Cardiac fibroblast (primary cell): Measurements from ENCODE around the gene PEAK3.

Experiments used
- DNase-seq, 2 donors: peaks; one replicate each; pipeline versions ENCODE4 v3.0.0 to v3.0.0-alpha.2; 2010; ENCODE audit warnings: low read depth in 2 of 2
- H3K4me3 ChIP-seq, 2 donors: replicated peaks in 1 of 2; 1 replicate in 1 of 2; 2 replicates in 1 of 2; pipeline ENCODE4 v1.5.1; 2011; ENCODE audit warnings: low read depth in 2 of 2, low read length in 2 of 2, mild to moderate bottlenecking in 2 of 2, moderate library complexity in 1 of 2
- TF ChIP-seq, protein P1 (sequence below): IDR thresholded peaks from one replicate; pipeline ENCODE4 v1.5.1; 2011; ENCODE audit warnings: low read depth, mild to moderate bottlenecking, low read length, inconsistent platforms

Gene PEAK3

DNA sequence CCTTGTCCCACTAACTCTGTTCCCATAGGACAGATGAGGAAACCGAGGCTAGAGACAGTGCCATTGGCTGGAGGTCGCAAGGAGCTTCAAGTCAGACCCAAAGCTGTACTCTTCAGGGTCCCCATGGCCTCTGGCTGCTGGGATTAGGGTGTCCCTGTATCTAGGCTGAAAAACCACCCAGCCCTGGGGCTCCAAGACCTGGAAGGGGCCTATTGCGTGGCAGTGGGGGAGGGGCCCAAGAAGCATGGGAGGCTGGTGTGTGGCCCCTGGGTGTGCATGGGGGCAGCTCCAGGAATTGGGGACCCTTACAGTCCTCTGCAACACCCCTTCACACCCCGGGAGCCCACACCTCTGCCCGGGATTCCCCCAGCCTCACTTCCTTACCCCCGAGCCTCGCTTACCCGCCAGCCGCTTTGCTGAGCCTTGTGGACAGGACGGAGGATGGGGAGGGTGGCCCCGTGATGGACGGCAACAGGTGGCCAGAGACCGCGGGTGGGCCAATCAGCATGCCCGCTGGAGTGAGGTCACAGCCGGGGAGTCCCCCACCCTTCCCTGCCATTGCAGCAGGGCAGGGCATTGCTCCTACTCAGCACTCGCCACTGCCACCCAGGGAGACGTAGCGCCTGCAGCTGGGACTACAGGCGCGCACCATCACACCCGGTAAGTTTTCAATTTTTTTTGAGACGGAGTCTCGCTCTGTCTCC is 25.8 kb downstream of the PEAK3 start, which contains the start of gene JSRP1:
Gene JSRP1, minus strand, starts transcription at position 436 of the 704 bp plus-strand sequence. CDS start 1,103 bp downstream, outside the sequence.
- TF ChIP-seq, protein P1, sequence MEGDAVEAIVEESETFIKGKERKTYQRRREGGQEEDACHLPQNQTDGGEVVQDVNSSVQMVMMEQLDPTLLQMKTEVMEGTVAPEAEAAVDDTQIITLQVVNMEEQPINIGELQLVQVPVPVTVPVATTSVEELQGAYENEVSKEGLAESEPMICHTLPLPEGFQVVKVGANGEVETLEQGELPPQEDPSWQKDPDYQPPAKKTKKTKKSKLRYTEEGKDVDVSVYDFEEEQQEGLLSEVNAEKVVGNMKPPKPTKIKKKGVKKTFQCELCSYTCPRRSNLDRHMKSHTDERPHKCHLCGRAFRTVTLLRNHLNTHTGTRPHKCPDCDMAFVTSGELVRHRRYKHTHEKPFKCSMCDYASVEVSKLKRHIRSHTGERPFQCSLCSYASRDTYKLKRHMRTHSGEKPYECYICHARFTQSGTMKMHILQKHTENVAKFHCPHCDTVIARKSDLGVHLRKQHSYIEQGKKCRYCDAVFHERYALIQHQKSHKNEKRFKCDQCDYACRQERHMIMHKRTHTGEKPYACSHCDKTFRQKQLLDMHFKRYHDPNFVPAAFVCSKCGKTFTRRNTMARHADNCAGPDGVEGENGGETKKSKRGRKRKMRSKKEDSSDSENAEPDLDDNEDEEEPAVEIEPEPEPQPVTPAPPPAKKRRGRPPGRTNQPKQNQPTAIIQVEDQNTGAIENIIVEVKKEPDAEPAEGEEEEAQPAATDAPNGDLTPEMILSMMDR, result no peak
- H3K4me3 ChIP-seq, result no peak within 1 kb of the TSS
- no peak for DNase-seq

DNA sequence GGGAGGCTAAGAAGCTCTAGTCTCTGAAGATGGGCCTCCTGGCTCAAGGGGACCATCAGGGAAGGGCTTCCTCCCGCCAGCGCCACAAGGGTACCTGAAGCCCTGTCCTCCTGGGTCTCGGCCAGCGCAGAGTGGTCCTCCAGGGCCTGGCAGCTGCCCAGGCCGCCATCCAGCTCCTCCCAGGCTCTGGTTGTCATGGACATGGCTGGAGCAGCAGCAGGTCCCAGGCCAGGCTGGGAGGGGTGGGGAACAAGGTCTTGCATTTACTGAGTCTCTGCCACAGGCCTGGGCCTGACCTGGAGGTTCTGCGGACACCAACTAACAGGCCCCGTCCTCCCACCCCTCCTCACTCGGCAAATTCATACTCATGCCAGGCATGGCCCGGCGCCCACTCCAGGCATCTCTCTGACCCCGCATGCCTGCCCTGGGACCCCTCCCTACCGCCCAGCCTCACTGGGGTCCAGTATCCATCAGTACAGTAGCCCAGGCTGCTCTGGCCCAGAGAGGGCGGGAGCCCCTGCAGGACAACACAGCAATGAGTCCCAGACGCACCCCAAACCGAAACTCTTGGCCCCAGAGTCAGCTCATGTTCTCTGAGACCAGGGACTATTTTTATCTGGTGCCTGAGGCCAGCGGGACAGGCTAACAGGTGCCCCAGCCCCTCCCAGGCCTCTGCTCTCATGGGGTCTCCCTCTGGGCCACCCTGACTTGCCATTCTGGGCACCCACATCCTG is 26.7 kb downstream of the PEAK3 start:
- TF ChIP-seq, protein P1, result no peak
- no peak for DNase-seq

DNA sequence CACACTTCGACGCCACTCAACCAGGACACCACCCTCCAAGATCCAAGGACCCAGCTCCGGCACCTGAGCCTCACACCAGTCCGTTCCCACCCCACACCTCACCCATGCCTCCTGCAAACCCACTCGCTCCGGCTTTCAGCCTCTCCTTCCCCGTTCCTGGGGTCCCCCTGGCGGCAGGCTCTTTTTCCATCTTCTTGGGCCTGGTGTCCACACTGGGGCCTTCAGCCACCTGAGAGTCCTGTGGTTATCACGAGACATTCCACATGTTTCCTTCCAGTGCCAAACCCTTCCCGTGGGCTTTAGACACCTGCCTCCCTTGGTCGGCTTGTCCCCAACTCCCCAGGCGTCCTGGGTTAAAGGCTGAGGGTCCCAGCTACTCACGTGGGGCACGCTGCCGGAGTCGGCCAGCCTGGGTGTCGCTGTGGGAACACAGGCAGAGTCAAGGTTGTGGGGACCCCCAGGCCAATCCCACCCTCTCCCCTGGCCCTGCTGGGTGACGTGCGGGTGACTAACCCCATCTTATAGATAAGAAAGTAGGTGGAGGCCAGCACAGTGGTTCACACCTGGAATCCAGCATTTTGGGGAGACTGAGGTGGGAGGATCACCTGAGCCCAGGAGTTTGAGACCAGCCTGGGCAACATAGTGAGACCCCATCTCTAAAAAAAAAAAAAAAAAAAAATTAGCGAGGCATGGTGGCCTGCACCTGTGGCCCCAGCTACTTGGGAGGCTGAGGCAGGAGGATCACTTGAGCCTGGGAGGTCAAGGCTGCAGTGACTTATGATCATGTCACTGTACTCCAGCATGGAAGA is 27.7 kb downstream of the PEAK3 start:
- peak in 1 of 2 donors; percentile 51 for DNase-seq
- TF ChIP-seq, protein P1, result peak; percentile 43
- no peak overlapping the region for H3K4me3 ChIP-seq

More for the DNA sequence above, 26.7 kb downstream of the PEAK3 start:
- no peak overlapping the region for H3K4me3 ChIP-seq

DNA sequence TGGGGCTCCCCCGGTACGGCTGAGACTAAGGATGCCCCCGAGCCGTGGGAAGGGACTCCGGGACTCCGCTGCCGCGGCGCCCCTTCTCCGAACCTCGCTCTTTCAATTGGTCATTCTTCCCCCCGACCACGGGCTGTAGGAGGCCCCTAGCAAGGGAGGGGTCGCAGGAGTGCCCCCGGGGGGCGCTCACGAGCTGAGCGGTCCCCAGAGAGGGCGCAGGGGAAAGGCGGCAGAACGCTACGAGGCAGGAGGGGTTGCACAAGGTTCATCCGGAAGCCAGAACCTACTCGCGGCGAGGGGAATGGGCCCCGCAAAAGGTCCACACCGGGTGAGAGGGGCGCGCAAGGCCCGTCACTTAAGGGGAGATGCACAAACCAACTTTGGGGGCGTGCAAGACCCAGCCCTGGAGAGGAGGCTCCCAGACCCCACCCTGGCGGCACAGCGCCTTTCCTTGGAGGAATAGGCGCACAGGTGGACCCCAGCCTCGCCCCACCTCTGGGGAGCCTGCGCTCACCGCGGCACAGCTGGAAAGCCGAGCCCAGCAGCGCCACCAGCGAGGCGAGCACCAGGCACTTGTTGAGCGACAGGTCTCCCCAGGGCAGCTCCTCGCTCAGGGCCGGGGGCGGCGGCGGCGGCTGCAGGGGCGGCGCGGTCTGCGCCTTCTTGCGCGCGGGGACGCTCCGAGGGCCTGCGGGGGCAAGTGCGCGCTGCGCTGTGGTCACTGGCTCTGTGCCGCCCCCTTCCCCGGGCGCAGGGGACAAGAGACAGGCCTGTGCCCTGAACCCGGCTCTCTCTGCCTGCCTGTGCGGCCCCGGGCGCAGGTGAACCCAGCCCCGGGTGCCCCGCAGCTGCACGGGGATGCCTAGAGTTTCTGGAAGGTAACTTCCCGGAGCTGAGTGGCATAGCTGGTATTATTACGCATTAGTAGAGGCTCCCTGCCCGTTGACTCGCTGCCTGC is 28.6 kb downstream of the PEAK3 start:
- DNase-seq, result no peak
- TF ChIP-seq, protein P1, result no peak
- no peak overlapping the region for H3K4me3 ChIP-seq

DNA sequence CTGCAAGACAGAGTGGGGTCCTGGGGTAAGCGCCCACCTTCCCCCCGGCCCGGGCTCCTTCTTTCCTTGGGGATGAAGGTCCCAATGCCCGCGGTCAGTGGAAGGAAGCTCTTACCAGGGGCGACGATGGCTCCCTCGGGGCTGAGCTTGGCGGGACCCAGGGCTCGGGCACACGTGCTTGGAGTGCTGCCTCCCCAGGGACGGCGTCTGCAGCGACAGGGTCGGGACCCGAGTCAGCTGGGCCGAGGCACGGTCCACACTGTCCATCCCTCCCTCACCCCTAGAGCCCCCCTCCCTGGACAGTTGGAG is 29.2 kb downstream of the PEAK3 start:
- TF ChIP-seq, protein P1, result no peak
- no peak overlapping the region for H3K4me3 ChIP-seq
- no peak for DNase-seq
